HL-60/S4 (cell line): Measurements from ENCODE around the gene CACNA2D3.

ENCODE experiments used
- in situ Hi-C: fragments of 300-500 bp; cut with MboI; formaldehyde crosslinking; loops from 2 replicates; pipeline ENCODE4 v1.14.3; 2022; ENCODE audit warnings: low sequenced_read_pairs

The CACNA2D3 gene

DNA sequence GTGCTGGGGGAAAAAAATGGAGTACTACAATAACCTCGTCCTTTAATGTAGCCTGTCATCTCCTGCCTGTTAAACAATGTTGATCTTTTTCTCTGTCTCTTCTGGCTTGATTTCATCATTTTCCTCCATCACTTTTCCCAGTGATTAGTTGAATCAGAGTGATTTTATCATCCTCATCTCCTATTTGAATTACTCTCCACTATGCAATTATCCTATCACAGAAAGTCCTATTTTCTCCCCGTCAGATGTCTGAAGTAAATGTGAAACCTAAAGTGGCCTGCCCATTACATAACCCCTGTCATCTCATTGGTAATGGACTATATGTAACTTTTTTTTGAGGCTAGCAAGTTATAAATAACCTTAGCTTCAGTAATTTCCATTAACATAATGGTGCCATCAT is 201.8 kb downstream of the CACNA2D3 start:
- in situ Hi-C loops, result no loop called here

DNA sequence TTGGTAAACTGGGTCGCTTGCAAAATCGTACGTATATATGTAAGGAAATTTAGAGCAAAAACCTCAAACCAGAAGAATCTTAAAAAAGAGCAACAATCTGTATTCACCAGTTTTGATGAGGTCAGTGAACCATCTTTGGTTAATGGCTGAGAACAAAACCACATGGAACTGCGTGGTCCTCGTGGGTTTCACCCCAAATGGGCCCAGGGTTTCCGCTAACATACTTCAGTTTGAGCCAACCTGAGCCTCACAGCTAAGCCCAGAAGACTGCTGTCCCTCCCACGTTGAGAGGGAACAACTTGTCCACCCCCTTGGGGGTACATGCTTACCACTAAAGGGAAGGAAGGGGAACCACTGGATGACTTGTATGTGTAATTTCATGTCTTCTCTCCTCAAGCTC is 204.6 kb downstream of the CACNA2D3 start:
- in situ Hi-C loops, result no loop called here

DNA sequence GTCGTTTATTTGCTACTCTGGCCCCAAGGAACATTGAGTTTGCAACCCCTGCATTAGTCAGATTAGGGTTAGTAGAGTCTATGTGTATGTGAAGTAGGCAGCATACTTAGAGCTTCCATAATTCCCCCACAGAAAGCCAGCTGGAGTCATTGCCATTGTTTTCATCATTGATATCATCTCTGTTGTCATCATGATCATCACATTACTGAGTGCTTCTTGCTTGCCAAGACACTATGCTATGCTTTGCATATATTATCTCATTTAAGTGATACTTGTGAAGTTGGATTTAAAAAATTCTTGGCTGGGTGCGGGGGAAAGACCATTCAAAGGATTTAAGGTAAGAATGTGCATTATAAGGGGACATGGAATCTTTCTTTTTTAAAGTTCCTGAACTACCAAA is 209.0 kb downstream of the CACNA2D3 start:
- in situ Hi-C loops, result no loop called here

DNA sequence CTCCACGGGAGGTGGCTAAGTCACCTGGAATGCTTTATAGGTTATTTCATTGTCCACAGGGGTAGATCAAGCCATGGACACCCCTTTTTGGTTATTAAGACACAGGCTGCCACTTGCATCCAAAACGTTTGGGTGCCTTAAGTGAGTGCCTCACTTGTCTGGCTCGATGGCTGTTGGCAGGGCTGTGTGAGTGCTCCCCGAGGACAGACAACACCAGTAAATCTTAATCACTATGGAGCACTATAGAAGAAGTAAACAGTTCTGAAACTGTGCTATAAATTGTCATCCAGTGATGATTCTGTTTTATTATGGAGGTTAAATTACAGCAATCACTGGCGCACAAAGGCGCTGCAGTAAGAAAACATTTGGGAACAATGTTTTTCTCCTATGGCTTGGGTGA is 215.5 kb downstream of the CACNA2D3 start:
- in situ Hi-C loops, result no loop called here

DNA sequence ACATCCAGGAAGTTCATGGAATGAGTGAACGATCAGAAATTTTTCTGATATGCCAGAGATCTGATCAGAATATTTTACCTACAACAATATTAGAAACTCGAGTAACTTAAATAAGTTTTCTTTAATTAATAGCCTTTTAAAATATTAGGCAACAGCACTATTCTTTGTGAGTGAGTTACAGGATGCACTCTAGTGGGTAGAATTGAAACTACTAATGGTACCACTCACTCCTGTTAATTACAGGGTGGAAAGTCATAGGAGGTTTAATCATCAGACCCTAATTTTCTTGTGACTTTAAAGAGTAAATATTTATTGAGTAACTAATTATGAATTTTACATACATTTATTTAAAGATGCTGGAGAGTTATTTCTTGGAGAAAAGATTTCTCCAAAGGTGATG is 217.3 kb downstream of the CACNA2D3 start:
- in situ Hi-C loops, result no loop called here

DNA sequence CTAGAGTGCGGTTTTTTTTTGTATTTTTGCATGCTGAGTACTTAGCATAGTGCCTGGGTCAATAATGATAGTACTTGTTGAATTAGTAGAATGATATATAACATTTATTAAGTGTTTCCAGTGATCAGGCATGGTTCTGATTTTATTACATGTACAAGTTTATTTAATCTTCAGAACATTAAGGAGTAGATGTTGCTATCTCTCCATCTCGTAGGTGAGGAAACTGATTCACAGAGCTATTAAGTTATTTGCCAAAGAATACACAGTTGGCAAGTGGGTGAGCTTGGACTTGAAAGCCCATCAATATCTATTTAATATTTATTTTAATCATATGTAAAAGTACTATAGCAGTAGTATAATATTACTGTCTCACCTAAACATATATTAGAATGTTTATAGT is 219.5 kb downstream of the CACNA2D3 start:
- in situ Hi-C loops, result no loop called here

DNA sequence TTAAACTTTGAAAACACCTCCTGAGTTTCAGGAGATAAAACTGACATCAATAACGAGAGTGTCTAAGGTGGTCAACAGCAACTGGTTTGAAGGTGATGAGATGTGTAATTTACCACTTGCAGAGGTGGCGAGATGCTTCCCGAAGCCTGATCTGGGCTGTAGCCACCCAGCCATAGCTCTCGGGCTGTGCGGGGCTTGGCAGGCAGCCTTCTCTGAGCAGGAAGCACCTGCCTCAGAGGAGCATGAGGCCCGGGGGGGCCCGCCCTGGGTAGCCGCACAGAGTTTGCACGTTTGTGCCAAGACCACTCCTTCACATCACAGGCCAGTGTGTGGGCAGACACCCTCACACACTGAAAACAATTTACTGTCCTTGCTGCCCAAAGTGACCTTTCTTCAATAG is 220.3 kb downstream of the CACNA2D3 start:
- in situ Hi-C loops, result no loop called here

DNA sequence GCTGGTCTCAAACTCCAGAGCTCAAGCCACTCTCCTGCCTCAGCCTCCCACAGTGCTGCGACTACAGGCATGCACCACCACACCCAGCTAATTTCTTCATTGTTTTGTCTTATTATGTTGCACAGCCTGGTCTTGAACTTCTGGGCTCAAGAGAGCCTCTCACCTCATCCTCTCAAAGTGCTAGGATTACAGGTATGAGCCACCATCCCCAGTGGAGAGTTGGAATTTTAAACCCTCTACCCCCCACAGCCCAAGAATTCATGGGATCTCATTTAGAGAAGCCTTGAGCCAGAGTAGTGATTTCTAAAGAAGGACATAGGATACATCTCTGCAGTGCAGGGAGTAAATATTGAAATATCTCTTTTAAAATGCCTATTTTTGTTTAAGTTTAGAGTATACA is 221.1 kb downstream of the CACNA2D3 start:
- in situ Hi-C loops, result no loop called here

DNA sequence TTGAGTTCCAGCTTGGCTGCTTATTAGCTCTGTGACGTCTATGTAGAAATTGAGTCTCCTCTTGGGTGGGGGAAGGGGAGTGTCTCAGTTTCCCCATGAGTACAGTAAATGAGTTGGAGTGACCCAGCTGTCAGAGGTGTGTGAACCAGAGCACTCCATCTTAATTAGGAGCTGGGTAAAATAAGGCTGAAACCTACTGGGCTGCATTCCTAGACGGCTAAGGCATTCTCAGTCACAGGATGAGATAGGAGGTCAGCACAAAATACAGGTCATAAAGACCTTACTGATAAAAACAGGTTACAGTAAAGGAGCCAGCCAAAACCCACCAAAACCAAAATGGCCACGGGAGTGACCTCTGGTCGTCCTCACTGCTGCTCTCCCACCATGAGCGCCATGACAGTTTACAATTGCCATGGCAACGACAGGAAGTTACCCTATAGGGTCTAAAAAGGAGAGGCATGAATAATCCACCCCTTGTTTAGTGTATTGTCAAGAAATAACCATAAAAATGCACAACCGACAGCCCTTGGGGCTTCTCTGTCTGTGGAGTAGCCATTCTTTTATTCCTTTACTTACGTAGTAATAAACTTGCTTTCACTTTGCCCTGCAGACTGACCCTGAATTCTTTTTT is 222.4 kb downstream of the CACNA2D3 start:
- in situ Hi-C loops, result no loop called here

DNA sequence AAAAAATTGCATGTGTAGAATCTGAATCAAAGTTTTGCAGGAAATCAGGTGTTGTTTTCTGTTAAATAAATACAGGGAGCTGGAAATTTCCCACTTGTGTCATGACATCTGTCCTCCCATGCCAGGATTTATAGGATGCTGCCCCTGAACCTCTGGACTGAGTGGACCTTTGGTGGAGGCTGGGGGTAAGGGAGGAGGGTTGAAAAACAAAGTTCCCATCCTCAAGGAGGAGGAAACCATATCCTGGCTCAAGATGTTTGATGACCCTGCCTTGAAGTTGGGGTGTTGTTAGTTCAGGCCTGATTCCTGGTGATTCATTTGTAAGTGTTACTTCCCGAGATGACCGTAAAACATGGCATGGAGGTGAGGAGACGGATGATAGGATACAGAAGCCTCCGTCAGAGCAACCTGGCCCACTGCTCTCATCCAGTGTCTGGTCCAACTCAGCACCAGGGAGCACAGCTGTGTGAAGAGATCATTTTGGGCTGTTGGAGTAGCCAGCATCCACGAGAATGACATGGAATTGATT is 223.6 kb downstream of the CACNA2D3 start:
- in situ Hi-C loops, result no loop called here

DNA sequence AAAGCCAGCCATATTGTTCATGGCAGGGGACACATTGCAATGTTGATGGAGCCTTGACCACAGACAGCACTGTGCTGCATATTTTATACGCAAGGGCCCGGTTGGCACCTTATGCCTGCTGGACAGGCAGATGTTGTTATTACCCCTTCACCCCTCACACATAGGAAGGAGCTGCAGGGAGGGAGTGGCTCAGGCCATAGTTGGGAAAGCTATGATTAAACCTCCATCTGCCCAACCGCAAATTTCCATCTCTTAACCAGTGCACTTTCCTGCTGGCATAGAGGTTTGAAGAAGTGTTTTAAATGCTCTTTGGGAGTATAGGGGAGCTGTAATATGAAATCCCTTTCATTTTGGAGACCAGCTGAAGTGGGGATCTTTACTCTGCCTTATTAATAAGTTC is 224.7 kb downstream of the CACNA2D3 start:
- in situ Hi-C loops, result no loop called here

DNA sequence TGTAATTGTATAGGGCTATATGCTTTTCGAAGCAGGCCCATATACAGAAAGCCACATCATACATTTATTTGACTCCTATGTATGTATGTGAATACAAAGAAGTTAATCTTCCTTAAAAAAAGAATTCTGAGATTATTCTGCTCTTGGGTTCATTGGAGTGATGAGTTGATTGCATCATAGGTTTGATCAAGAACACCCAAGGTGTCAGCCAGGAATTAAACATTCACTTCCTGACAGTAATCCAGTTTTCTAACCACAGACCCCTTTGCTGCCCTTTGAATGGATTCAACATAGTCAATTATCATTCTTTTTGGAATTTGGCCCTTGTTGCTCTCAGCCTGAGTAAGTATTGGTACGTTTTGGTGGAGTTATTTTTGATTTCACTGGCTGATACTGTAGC is 225.6 kb downstream of the CACNA2D3 start:
- in situ Hi-C loops, result no loop called here

DNA sequence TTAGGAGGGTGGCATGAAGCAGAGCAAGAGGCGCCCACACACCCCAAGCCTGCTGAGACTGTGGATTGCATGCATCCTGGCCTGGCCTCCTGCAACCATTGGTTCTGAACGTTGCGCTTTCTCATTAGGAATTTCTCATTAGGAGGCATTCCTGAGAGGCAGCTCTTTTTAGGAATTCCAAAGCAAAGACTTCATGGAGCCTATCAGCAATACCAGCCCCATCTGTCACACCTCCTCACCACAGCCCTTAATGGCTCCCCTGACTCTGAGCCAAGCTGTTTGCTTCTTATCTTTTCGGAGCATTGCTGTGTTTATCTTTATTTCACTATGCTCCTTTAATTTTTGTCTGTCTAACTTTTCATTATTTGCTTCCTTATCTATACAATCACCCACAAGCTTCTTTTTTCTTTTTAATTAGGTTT is 226.9 kb downstream of the CACNA2D3 start:
- in situ Hi-C loops, result no loop called here

DNA sequence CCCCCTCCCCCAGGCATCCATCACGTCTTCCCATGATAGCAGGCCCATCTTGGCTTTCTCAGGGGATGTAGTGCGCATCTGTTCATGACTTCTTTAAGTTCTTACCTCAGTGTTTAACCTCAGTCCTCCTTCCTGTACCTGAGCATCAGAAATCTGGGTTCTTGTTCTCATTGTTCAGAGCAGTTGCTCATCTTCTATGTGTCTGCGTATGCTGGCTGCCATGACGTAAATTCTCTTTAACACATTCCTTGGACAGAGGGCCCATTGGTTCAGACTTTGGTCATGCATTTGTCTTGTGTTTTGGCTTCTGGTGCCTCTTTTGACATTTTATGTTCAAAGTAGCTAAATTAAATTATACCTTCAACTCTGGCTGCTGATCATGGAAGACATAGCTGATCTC is 227.3 kb downstream of the CACNA2D3 start:
- in situ Hi-C loops, result no loop called here

DNA sequence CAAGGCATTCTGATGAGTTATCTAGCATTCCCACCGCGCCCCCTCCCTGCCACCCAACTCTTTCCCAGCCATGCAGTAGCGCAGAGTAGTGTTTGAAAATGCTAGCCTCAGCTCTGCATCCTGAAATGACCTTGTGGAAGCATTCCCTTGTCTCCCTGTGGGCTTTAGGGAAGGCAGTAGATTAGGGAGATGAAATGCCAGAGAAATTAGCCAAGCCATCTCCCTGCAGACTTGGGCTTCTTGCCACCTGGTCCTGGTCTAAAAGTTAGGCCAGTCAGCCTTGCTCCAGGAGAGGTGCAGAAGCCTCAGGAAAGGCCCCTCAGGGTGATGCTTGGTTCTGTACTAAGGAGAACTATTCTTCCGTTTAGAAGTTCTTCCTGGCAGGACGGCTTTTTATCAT is 231.2 kb downstream of the CACNA2D3 start:
- in situ Hi-C loops, result no loop called here

DNA sequence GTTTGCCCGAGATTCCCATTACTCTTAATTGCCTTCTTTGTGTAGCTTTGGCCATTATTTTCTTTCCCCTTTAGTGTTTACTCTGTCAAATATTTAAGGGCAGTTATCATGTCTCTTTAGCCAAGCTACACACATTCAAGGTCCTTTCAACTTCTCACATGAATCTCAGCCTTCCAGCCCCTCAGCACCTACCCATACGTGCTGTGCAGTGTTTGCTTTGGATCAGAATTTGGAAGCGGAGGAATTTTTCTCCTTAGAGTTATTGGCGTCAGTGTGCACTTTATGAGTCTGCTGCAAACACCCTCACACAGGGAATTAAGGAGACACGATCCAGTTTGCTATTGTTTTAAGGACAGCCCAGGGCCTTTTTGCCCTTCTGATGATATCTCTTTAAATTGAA is 231.6 kb downstream of the CACNA2D3 start:
- in situ Hi-C loops, result no loop called here

DNA sequence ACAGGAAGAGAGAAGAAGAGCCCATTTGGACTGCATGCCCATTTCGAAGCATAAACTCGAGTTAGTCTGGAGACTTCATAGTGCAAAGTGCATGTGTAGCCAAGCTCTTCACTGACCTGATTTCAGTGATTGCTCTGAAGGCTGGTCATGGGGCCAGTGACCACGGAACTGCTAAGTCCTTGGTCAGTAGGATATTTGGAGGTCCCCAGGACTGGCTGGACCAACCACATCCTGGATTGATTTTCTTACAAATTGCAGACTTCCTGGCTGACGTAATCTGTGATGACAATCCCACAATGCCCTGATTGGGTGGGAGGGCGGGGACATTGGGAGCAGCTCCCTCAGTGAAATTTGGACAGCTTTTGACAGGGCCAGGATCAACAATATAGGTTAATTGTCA is 233.4 kb downstream of the CACNA2D3 start:
- in situ Hi-C loops, result no loop called here

DNA sequence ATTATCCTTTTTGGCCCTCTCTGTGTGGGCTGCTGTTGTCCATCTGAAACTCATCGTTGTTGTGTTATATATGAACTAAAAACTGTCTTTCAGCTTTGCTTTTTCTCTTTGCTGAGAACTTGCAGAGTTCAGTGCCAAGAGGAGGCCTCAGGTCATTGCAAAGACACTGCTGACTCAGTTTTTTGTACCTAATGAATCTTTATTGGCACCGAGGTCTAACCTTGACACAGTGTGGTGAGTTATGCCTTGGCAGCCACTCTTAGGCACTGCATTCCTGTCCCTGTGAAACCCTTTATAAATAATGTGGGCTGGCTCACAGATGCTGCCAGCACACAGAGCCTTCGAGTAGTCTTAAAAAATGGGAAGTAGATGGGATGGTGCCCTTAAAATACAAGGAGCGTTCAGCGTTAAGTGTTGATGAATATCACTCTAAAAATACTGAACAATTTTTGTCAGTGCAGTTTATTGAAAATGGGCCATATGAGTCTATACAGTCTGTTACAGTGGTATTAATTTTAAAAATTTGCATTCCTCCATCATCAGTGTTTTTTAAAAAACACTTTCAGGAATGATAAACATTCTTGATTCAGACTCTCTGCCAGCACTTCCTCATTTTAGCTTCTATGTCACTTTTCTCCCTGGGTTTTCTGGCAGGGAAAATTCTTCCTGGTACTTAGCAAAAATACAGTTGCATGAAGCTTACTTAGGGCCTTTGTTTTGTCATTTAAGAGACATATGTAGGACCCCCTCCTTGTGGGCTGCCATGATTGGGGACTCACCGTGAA is 234.1 kb downstream of the CACNA2D3 start:
- in situ Hi-C loops, result no loop called here

DNA sequence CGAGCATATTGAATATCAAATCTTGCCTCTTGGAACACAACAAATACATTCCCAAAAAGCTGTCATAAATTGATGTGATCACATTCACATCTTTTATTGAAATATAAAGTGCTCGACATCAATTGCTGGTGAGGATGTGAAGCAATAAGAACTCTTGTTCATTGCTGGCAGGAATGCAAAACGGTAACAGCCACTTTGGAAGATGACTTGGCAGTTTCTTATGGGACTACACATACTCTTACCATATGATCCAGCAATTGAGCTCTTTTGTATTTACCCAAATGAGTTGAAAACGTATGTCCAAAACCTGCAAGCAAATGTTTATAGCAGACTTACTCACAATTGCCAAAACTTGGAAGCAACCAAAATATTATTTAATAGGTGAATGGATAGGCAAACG is 234.9 kb downstream of the CACNA2D3 start:
- in situ Hi-C loops, result no loop called here

DNA sequence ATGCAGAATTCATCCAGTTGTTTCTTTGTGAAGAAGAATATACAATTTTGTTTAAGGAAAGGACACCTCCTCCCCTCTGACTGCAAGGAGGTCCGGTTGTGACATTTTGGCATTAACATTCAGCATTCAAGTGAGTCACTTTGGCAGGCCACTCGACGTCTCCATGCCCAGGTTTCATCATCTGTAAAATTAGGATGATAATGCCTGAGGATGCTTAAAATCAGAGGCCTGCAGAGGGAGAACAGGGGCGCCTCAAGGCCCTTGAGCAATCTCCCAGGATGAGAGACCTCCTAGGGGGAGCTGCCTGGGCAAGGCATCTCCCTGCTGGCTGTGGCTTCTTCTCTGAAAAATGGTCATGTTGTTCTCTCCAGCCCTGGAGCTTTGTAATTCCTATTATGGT is 236.0 kb downstream of the CACNA2D3 start:
- in situ Hi-C loops, result no loop called here

DNA sequence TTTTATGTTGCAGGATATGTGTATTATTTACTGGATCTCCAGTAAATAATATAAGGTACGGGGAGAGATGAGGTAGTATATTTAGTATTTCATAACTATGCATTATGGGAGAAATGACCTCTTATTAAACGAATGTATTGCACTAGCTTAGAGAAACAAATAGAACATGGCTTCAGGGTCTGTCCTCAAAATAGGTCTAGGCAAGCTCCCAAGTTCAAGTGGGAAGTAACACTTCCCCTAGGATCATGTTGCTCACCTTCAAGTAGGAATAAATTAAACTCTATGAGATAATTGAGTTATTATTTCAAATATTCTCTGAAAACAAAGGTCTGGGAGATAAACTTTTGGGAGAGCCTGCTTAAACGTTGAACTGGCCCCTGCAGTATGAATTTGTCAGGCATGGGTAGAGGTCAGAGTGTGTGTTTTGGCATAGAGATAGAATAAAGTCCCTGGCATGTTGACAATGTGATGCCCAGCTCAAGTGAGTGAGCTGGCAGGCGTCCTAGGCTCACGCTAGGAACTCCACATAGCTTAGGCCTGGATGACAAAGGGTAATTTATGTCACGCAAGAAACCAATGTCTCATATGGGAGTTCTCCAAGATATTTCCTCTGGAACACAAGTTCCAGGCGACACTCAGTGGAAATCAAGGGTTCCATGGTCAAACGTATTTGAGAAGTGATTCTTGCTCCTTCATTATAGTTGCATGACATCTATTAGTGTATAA is 236.8 kb downstream of the CACNA2D3 start:
- in situ Hi-C loops, result no loop called here

DNA sequence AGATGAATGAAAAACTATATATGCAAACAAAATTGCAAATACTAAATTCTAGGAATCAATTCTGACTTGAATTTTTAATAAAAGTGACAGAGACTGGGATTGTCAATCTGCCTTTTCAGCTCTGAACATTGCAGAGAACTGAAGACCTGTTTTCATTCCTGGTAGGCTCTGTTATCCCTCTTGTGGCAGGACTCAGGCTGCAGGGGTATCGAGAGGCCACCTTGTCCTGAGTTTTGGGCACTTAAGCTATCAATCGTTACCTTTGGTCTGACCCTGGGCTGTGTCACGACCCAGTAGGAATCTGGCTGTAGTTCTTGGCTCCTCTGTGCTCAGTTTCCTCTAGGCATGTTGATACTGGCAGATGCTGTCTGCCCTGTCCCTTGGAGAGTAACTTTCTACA is 238.0 kb downstream of the CACNA2D3 start:
- in situ Hi-C loops, result no loop called here
